PFSK-1 (cell line): Measurements from ENCODE around the gene AHI1.

ENCODE experiments used
- FOXP2 ChIP-seq: optimal IDR thresholded peaks from 2 replicates; pipeline ENCODE3; 2011; ENCODE audit warnings: borderline replicate concordance, control low read depth, inconsistent platforms; ENCODE audit not compliant: insufficient read depth; ENCODE audit errors: extremely low read length, extremely low read depth
- POLR2AphosphoS5 ChIP-seq: IDR thresholded peaks from 2 replicates; pipeline ENCODE4 v1.6.1; 2012; ENCODE audit warnings: low read depth, mild to moderate bottlenecking, control low read depth, low read length, moderate library complexity
- SIN3A ChIP-seq: IDR thresholded peaks from 2 replicates; pipeline ENCODE4 v1.6.1; 2012; ENCODE audit warnings: mild to moderate bottlenecking, low read length, moderate library complexity, borderline replicate concordance; ENCODE audit not compliant: insufficient read depth
- TAF1 ChIP-seq: IDR thresholded peaks from 2 replicates; pipeline ENCODE4 v1.6.1; 2012; ENCODE audit warnings: low read length, control low read depth, borderline replicate concordance; ENCODE audit not compliant: insufficient read depth
- TF ChIP-seq, protein P1 (sequence below), 2 experiments: IDR thresholded peaks; 2 replicates each; pipeline versions ENCODE4 v1.6.1 to v1.8.0; 2011 to 2012; ENCODE audit warnings: low read depth in 2 of 2, low read length in 2 of 2, control low read depth in 1 of 2, inconsistent platforms in 1 of 2, mild to moderate bottlenecking in 1 of 2, moderate library complexity in 1 of 2; ENCODE audit not compliant: insufficient read depth in 1 of 2

The AHI1 gene

DNA sequence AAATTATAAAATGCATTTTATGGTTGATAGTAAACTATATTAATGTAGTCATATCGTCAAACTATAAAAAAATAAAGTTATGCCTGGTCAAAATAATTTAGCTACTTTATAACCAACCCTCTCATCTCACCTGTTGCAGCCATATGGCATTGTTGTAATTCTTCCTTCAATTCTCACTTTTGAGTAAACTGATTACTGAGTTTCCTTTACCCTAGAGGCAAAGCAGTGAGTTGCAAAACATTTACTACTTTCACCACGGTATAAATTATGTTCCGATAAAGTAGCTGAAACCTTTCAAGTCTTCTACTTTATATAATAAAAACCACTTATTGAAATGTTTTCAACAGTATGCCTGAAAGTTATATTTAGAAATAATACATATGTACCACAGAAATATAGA lies 113.8 kb downstream of the AHI1 start:
- TF ChIP-seq, protein P1, sequence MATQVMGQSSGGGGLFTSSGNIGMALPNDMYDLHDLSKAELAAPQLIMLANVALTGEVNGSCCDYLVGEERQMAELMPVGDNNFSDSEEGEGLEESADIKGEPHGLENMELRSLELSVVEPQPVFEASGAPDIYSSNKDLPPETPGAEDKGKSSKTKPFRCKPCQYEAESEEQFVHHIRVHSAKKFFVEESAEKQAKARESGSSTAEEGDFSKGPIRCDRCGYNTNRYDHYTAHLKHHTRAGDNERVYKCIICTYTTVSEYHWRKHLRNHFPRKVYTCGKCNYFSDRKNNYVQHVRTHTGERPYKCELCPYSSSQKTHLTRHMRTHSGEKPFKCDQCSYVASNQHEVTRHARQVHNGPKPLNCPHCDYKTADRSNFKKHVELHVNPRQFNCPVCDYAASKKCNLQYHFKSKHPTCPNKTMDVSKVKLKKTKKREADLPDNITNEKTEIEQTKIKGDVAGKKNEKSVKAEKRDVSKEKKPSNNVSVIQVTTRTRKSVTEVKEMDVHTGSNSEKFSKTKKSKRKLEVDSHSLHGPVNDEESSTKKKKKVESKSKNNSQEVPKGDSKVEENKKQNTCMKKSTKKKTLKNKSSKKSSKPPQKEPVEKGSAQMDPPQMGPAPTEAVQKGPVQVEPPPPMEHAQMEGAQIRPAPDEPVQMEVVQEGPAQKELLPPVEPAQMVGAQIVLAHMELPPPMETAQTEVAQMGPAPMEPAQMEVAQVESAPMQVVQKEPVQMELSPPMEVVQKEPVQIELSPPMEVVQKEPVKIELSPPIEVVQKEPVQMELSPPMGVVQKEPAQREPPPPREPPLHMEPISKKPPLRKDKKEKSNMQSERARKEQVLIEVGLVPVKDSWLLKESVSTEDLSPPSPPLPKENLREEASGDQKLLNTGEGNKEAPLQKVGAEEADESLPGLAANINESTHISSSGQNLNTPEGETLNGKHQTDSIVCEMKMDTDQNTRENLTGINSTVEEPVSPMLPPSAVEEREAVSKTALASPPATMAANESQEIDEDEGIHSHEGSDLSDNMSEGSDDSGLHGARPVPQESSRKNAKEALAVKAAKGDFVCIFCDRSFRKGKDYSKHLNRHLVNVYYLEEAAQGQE (IDR thresholded peaks at IDR 0.05; ENCODE audit: insufficient read depth in 1 of 2, low read depth in 2 of 2, low read length in 2 of 2): no peak
- TF ChIP-seq POLR2AphosphoS5 (no peak), TAF1 (no peak), SIN3A (no peak), FOXP2 (no peak)

DNA sequence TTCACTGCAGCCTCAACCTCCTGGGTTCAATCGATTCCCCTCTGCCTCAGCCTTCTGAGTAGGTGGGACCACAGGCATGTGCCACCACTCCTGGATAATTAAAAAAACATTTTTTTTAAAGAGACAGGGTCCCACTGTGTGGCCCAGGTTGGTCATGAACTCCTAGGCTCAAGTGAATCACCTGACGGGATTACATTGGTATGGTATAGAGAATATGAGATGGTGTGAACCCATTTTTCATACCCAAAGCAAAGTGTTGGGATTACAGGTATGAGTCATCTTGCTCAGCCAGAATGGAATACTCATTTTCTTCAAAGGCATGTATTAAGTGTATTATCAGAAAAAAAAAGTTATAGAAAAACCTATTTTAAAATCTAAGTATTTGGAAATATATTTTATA lies 114.2 kb downstream of the AHI1 start:
- TF ChIP-seq, protein P1 (IDR thresholded peaks at IDR 0.05; ENCODE audit: insufficient read depth in 1 of 2, low read depth in 2 of 2, low read length in 2 of 2): no peak
- TF ChIP-seq SIN3A (no peak), POLR2AphosphoS5 (no peak), FOXP2 (no peak), TAF1 (no peak)

DNA sequence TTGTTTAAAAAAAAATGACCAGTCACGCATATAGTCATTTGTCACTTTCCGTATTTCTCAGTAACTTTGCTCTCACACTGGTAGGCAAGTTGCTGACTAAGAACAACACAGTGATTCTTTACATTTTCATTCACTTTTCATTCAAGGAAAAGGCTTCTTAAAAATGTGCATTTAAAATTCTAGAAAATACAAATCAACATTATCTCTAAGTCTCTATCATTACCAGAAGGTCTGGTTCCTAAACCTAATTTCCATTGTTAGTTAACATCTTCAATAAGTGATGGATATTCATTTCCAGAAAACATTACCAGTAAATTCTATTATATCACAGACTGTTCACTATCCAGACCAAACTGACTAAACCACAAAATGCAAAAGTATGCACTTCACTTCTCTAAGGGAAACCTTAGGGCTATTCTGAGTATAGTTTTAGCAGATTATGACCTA lies 115.3 kb downstream of the AHI1 start:
- TF ChIP-seq POLR2AphosphoS5 (no peak), TAF1 (no peak), SIN3A (no peak), FOXP2 (no peak)
- TF ChIP-seq, protein P1 (IDR thresholded peaks at IDR 0.05; ENCODE audit: insufficient read depth in 1 of 2, low read depth in 2 of 2, low read length in 2 of 2): no peak

DNA sequence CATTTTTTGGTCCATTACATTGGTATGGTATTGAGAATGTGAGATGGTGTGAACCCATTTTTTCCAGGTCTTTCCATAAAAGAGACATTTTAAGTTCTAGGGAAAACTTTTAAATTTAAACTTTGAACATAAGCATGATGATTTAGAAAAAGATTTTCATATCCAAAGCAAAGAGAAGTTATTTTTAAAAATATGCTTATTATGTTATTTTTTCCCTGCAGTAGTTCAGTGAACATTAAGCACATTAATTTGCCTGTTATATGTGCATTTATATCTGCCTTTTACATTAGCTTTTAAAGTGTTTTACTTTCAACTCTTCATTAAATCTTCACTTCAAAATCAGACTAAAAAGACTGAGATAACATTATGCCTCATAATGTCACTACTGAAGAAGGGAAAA lies 116.7 kb downstream of the AHI1 start:
- TF ChIP-seq FOXP2: no peak
- no peak for TF ChIP-seq POLR2AphosphoS5
- no peak for TF ChIP-seq TAF1
- TF ChIP-seq SIN3A: no peak
- TF ChIP-seq, protein P1 (IDR thresholded peaks at IDR 0.05; ENCODE audit: insufficient read depth in 1 of 2, low read depth in 2 of 2, low read length in 2 of 2): no peak

DNA sequence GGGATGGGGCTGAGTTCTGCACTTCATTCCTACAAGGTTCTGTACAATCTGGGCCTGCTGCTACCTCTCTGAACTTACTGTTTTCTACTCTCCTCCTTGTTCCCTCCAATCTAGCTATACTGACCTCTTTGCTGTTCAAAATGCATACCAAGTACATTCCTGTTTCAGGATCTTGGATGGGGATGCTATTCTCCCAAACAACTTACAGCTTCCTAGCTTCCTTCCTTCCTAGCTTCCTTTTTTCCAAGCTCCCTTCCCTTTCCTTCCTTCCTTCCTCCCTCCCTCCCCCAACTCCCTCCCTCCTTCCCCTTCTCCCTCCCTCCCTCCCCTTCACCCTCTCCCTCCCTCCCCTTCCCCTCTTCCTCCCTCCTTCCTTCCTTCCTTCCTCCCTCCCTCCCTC lies 117.9 kb downstream of the AHI1 start:
- TF ChIP-seq, protein P1 (IDR thresholded peaks at IDR 0.05; ENCODE audit: insufficient read depth in 1 of 2, low read depth in 2 of 2, low read length in 2 of 2): no peak
- TF ChIP-seq TAF1: no peak
- TF ChIP-seq POLR2AphosphoS5: no peak
- no peak for TF ChIP-seq SIN3A
- no peak for TF ChIP-seq FOXP2
